HL-60 (cell line): ENCODE measurements around the gene COL23A1.

ENCODE experiments used
- CTCF ChIP-seq: IDR thresholded peaks from one replicate; pipeline ENCODE4 v1.5.1; 2011; ENCODE audit warnings: low read length, control low read depth, inconsistent platforms; ENCODE audit not compliant: insufficient read depth
- GABPA ChIP-seq: IDR thresholded peaks from 2 replicates; pipeline ENCODE4 v1.6.1; 2012; ENCODE audit warnings: low read depth
- POLR2AphosphoS5 ChIP-seq: IDR thresholded peaks from 2 replicates; pipeline ENCODE4 v1.6.1; 2012; ENCODE audit warnings: low read depth

- TF ChIP-seq CTCF (no peak), POLR2AphosphoS5 (peak; percentile 10; the same call in 1 of the 2 replicates), GABPA (no peak)
Observed at GRCh38 chr5:178430186-178431062, 159.8 kb downstream of the COL23A1 start.
